Kidney (tissue), 14 donors: ENCODE data around the gene THEMIS2. TPM values are rescaled to one million over a fixed set of nuclear protein-coding genes. Genes with fewer than 3 reads are reported as not detected.

Experiments used
- DNase-seq, 5 donors: peaks; one replicate each; pipeline ENCODE4 v3.0.0-alpha.2; 2013 to 2020
- FAIRE-seq: peaks from 2 replicates; lab custom pipeline; 2012; peaks lifted over from hg19 to GRCh38; lab: Jason Lieb, UNC
- H3K27ac ChIP-seq, 2 donors: one replicate each; pipeline ENCODE4 v1.7.0; 2013; ENCODE audit warnings: low read depth in 2 of 2, low read length in 2 of 2, inconsistent platforms in 1 of 2
- H3K27me3 ChIP-seq: one replicate; pipeline ENCODE4 v1.7.1; 2013; ENCODE audit warnings: low read length, inconsistent platforms; ENCODE audit not compliant: control insufficient read depth, insufficient read depth
- H3K36me3 ChIP-seq, 3 donors: one replicate each; pipeline versions ENCODE4 v1.7.0 to v1.7.1; 2013; ENCODE audit warnings: low read length in 3 of 3, control low read depth in 1 of 3, inconsistent platforms in 1 of 3; ENCODE audit not compliant: insufficient read depth in 3 of 3, control insufficient read depth in 2 of 3
- H3K4me1 ChIP-seq, 3 donors: one replicate each; pipeline versions ENCODE4 v1.7.0 to v1.7.1; 2013; ENCODE audit warnings: low read length in 3 of 3, inconsistent platforms in 1 of 3, low read depth in 1 of 3; ENCODE audit not compliant: control insufficient read depth in 2 of 3, insufficient read depth in 2 of 3
- H3K4me3 ChIP-seq, 3 donors: one replicate each; pipeline versions ENCODE4 v1.7.0 to v1.8.1; 2013; ENCODE audit warnings: low read length in 3 of 3, control low read depth in 1 of 3, inconsistent platforms in 1 of 3
- H3K9ac ChIP-seq, 3 donors: one replicate each; pipeline versions ENCODE4 v1.7.0 to v1.7.1; 2013; ENCODE audit warnings: low read length in 3 of 3, control low read depth in 1 of 3, inconsistent platforms in 1 of 3
- H3K9me3 ChIP-seq, 3 donors: one replicate each; pipeline versions ENCODE4 v1.7.0 to v1.7.1; 2013; ENCODE audit warnings: low read length in 3 of 3, control low read depth in 1 of 3, inconsistent platforms in 1 of 3; ENCODE audit not compliant: control insufficient read depth in 2 of 3, insufficient read depth in 1 of 3
- CTCF ChIP-seq: IDR thresholded peaks from 3 replicates; pipeline ENCODE4 v1.5.1; 2012; ENCODE audit warnings: mild to moderate bottlenecking, moderate library complexity, borderline replicate concordance; ENCODE audit not compliant: insufficient read depth; ENCODE audit errors: extremely low read depth
- intact Hi-C: fragments of 100-400 bp; cut with DNase I; formaldehyde crosslinking; loops from one replicate; pipeline ENCODE4 v1.11.1; 2022
- polyA plus RNA-seq: library from polyadenylated mRNA; stranded (reverse); fragments of 350-450 nt; fragmentation: Illumina TruSeq; extraction: RNeasy Lipid Tissue Mini Kit (QIAGEN cat#74804); gene quantifications from one replicate; pipeline ENCODE4 v1.2.3, GENCODE V29; 2014; ENCODE audit warnings: low read depth, low replicate concordance; ENCODE audit not compliant: insufficient read depth
- total RNA-seq: library from RNA; stranded (reverse); fragmentation: NEBNext Ultra II Directional; extraction: Animal tissue kit (Norgen Biotek cat#: 25700); gene quantifications from one replicate; pipeline ENCODE4 v1.2.1, GENCODE V29; 2021
- donor health status: control.
- donor health status: control.
- donor health status: control.
- donor health status: control.
- donor health status: control.
- donor health status: DM: yes; HTN: yes; CAD: no.
- donor health status: Normal renal cell carcinoma (clear cell type).

Gene THEMIS2
- total and polyA plus RNA-seq, 2 donors from 2014 or later, result 5.2 to 47.2 TPM

- Histone ChIP-seq H3K4me3 (no peak overlapping the region), H3K4me1 (peaks cover 0 to 3% (median 0%) of the 10 kb centered on the region in 3 donors), H3K9ac (no peak overlapping the region), H3K9me3 (no peaks in the 10 kb centered on the region), H3K36me3 (no peaks in the 10 kb centered on the region), H3K27ac (no peak overlapping the region), H3K27me3 (no peaks in the 10 kb centered on the region)
- intact Hi-C loops, result loop anchor here (10.0 kb wide), 1 partner anchor 116 kb away; no protein-coding TSS in a partner anchor
- DNase-seq, result peak; percentile 84 to 92 (median 86)
- FAIRE-seq, result no peak
- TF ChIP-seq CTCF, result peak; percentile 98
Measured at GRCh38 chr1:27858072-27858948, 14.0 kb upstream of the THEMIS2 start.

GRCh38 chr1:27858949-27859576 lies 13.3 kb upstream of the THEMIS2 start:
- intact Hi-C loops, result loop anchor here (10.0 kb wide), 1 partner anchor 116 kb away; no protein-coding TSS in a partner anchor
- Histone ChIP-seq H3K4me3 (no peak overlapping the region), H3K36me3 (no peaks in the 10 kb centered on the region), H3K27ac (no peak overlapping the region), H3K27me3 (no peaks in the 10 kb centered on the region), H3K9ac (no peak overlapping the region), H3K9me3 (no peaks in the 10 kb centered on the region), H3K4me1 (peaks cover 0 to 3% (median 0%) of the 10 kb centered on the region in 3 donors)
- FAIRE-seq, result no peak
- no peak for DNase-seq
- no peak for TF ChIP-seq CTCF

- DNase-seq (no peak), FAIRE-seq (no peak)
- H3K4me1 ChIP-seq, result peaks cover 0 to 3% (median 0%) of the 10 kb centered on the region in 3 donors
- TF ChIP-seq CTCF, result no peak
- no peak overlapping the region for H3K9ac ChIP-seq
- intact Hi-C loops, result no loop called here
- H3K4me3 ChIP-seq, result no peak overlapping the region
- H3K9me3 ChIP-seq, result no peaks in the 10 kb centered on the region
- H3K27me3 ChIP-seq, result no peaks in the 10 kb centered on the region
- H3K36me3 ChIP-seq, result no peaks in the 10 kb centered on the region
- H3K27ac ChIP-seq, result no peak overlapping the region
Measured at GRCh38 chr1:27861436-27861835, 10.9 kb upstream of the THEMIS2 start.
